Measurements from ENCODE around the gene RNASE4. TPM values are rescaled to one million over a fixed set of nuclear protein-coding genes. Genes with fewer than 3 reads are reported as not detected.

The RNASE4 gene
- total RNA-seq, 4 donors from 2014 or later = 171 to 355 (median 289) TPM

GRCh38 chr14:20711685-20712084 lies 27.3 kb downstream of the RNASE4 start:
- TF ChIP-seq, protein P1, sequence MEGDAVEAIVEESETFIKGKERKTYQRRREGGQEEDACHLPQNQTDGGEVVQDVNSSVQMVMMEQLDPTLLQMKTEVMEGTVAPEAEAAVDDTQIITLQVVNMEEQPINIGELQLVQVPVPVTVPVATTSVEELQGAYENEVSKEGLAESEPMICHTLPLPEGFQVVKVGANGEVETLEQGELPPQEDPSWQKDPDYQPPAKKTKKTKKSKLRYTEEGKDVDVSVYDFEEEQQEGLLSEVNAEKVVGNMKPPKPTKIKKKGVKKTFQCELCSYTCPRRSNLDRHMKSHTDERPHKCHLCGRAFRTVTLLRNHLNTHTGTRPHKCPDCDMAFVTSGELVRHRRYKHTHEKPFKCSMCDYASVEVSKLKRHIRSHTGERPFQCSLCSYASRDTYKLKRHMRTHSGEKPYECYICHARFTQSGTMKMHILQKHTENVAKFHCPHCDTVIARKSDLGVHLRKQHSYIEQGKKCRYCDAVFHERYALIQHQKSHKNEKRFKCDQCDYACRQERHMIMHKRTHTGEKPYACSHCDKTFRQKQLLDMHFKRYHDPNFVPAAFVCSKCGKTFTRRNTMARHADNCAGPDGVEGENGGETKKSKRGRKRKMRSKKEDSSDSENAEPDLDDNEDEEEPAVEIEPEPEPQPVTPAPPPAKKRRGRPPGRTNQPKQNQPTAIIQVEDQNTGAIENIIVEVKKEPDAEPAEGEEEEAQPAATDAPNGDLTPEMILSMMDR (IDR thresholded peaks at IDR 0.05; ENCODE audit: low read depth) = no peak

DNA sequence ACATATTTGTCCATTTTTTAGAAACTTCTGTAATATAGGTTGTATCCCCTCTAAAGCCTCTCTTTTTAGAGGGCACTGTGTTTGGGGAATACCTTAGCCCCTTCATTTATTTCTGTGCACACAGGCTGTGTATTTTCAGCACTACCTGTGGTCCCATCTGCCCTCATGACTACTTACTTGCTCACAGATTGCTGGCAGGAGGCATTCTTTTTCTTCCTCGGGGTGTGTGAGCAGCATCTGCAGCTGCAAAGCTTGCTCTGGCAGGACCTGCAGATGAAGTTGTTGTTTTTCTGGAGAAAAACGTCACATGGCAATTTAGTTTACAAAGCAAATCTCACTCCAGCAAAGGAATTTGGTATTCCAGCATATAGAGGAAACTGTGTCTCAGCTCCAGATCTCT lies 28.5 kb downstream of the RNASE4 start:
- TF ChIP-seq, protein P1 (IDR thresholded peaks at IDR 0.05; ENCODE audit: low read depth) = no peak

DNA sequence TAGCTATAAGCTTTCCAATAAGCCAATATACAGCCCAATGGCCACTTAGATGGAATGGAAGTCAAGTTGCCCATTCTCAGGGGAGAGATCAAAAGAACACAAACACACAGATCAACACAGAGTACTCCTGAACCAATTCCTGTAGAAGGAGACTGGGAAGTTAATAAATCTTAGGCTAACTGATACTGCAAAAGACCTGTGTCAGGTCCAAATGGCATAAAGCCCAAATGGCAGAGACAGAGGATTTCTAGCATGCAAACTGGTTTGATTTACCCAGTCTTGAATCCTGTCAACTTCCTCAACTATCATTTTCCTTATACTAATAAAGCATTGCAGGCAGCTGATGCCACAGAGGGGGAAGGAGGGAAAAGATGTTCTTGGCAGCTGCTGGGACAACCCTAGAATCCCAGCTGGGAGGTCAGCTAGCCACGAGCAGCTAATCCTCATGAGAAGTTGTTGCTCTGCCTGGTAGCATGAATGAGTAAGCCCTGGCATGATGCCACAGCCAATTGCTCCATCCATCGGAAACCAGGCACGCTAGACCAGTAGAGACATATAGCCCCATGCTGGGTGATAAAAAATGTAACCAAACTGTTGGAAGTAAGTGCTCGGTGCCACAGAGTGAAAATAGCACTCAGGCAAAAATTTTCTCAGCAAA lies 30.4 kb downstream of the RNASE4 start:
- TF ChIP-seq, protein P1 (IDR thresholded peaks at IDR 0.05; ENCODE audit: low read depth) = no peak

GRCh38 chr14:20719777-20720176 lies 35.4 kb downstream of the RNASE4 start:
- TF ChIP-seq, protein P1 (IDR thresholded peaks at IDR 0.05; ENCODE audit: low read depth) = no peak

GRCh38 chr14:20720741-20721140 lies 36.4 kb downstream of the RNASE4 start:
- TF ChIP-seq, protein P1 (IDR thresholded peaks at IDR 0.05; ENCODE audit: low read depth) = no peak

- TF ChIP-seq, protein P1 (IDR thresholded peaks at IDR 0.05; ENCODE audit: low read depth) = no peak
These were observed 37.7 kb downstream of the RNASE4 start for GRCh38 chr14:20722016-20722415.

DNA sequence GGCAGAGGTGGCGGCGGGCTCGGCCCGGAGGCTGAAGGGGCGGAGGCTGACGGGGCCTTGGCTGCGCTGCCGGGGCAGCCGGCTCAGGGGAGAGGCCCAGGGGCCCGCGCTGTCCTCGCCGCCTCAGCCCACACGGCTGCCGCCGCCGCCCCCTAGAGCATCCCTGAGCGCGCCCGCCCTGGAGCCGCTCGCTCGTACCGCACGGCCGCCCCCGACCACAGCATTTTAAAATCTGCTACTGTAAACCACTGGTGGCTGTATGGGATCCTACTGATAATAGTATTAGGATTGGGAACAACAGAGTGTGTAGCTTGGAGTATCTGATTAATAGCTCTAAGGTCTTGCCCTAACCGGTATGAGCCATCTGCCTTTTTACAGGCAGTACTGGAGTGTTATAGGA lies 39.1 kb downstream of the RNASE4 start:
- TF ChIP-seq, protein P1 (IDR thresholded peaks at IDR 0.05; ENCODE audit: low read depth) = no peak

Measured in subcutaneous adipose tissue (tissue), 4 donors.